ENCODE results near the gene COLQ.
"Not testable (repeated sequence)": the region's sequence is repeated elsewhere in the genome, so short reads cannot be mapped to it uniquely, and the experiment has no call there.

The COLQ gene

DNA sequence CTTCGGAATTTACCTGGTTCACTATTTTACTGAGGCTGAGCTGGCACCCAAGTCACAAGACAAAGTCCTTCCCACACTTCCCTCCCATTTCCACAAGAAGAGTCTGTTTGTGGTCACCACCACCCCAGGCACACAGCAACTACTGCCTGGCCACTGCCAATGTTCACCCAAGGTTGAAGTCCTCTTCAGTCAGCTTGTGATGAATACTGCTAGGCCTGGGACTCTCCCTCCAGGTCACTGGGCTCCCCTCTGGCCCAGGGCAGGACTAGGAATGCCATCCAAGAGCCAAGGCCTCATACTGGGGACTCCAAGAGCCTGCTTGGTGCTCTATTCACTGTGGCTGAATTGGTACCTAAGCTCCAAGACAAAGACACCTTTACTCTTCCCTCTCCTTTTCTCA is 30.4 kb upstream of the COLQ start:
- TF ChIP-seq, protein P1, sequence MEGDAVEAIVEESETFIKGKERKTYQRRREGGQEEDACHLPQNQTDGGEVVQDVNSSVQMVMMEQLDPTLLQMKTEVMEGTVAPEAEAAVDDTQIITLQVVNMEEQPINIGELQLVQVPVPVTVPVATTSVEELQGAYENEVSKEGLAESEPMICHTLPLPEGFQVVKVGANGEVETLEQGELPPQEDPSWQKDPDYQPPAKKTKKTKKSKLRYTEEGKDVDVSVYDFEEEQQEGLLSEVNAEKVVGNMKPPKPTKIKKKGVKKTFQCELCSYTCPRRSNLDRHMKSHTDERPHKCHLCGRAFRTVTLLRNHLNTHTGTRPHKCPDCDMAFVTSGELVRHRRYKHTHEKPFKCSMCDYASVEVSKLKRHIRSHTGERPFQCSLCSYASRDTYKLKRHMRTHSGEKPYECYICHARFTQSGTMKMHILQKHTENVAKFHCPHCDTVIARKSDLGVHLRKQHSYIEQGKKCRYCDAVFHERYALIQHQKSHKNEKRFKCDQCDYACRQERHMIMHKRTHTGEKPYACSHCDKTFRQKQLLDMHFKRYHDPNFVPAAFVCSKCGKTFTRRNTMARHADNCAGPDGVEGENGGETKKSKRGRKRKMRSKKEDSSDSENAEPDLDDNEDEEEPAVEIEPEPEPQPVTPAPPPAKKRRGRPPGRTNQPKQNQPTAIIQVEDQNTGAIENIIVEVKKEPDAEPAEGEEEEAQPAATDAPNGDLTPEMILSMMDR (conservative IDR thresholded peaks at IDR 0.05) = no peak
- no peak for TF ChIP-seq ZFX (IDR thresholded peaks at IDR 0.05)
- no peak overlapping the region for H3K27ac ChIP-seq

DNA sequence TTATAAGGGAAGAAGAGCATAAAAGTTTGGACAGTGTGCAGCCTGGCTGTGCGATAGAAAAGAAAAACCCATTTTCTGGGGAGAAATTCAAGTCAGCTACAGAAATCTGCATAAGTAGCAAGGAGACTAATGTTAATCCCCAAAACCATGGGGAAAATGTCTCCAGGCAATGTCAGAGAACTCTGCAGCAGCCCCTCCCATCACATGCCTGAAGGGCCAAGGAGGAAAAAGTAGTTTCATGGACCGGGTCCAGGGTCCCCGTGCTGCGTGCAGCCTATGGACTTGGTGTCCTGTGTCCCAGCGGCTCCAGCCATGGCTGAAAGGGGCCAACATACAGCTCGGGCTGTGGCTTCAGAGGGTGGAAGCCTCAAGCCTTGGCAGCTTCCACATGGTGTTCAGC is 28.3 kb upstream of the COLQ start:
- H3K27ac ChIP-seq = no peak overlapping the region
- no peak for TF ChIP-seq ZFX (IDR thresholded peaks at IDR 0.05)

DNA sequence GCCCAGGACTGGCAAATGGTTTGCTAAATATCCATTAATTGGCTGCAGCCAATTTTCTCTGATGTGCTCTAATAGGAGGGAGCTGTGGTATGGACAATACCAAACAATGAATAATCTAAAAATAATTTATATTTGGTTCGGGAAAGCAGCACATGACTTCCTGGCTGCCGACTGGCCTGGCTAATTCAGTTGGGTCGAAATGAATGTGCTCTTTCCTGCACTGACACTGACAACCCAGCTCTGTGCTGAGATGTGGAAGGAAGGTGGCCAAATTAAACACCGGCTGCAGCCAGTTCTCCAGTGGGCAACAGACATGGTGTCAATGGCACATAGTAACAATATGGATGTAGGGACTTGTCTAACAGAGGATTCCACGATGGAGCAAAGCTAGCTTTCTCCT is 21.1 kb upstream of the COLQ start:
- no peak overlapping the region for H3K27ac ChIP-seq
- TF ChIP-seq, protein P1 (conservative IDR thresholded peaks at IDR 0.05) = no peak
- no peak for TF ChIP-seq ZFX (IDR thresholded peaks at IDR 0.05)

DNA sequence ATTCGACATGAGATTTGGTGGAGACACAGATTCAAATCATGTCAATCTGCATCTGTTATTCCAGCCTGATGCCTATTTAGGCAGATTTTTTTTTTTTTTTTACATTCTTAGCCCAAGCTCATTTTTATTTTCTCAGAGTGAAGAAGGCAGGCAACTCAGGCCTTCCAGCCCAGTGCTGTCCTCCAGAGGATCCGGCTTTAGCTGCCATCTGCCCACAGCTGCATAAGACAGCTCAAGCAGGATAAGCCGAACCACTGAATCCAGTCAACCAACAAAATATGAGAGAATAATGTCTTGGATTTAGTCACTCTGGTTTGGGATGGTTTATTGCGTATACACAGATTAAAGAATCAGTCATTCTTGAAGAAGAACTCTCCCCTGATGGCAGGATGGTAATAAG is 19.9 kb upstream of the COLQ start:
- TF ChIP-seq, protein P1 (conservative IDR thresholded peaks at IDR 0.05) = no peak
- no peak for TF ChIP-seq ZFX (IDR thresholded peaks at IDR 0.05)
- H3K27ac ChIP-seq = no peak overlapping the region

DNA sequence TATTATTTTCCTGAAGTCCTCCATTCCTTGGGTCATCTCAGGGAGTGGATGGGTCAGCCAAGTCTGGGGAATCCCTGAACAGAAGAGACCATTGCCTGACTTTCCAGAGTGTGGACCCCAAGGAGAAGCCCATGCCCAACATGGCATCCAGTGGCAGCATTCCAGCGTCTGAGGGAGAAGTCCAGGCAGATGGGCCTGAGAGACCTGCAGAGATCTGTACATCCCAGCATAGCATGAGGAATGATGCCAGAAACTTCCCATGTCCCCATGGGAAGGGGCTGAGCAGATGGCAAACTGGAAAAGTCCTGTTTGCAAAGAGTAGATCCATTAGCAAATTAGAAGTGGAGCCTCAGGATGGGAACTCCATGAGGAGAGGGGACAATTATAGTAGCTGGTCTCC is 17.6 kb upstream of the COLQ start:
- H3K27ac ChIP-seq = no peak overlapping the region
- TF ChIP-seq, protein P1 (conservative IDR thresholded peaks at IDR 0.05) = no peak
- TF ChIP-seq ZFX (IDR thresholded peaks at IDR 0.05) = no peak

DNA sequence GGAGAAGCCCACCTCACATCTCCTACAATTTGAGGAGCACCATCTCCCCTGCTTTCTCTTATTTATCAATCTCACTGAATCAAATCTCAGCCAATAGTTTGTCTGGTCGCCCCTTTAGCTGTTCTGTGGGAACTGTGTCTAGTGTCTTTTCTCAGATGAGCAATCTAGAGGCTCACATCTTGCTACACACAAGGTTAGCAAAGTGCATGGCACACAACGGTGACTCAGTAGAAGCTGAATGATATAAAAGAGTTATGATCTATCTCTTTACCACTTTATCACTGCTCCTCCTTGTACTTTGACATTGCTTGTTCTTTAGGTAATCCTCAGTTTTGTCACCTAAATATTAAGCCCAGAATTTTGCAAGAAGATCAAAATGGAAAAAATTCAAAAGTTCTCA is 16.8 kb upstream of the COLQ start:
- TF ChIP-seq, protein P1 (conservative IDR thresholded peaks at IDR 0.05) = no peak
- no peak for TF ChIP-seq ZFX (IDR thresholded peaks at IDR 0.05)
- H3K27ac ChIP-seq = no peak overlapping the region

DNA sequence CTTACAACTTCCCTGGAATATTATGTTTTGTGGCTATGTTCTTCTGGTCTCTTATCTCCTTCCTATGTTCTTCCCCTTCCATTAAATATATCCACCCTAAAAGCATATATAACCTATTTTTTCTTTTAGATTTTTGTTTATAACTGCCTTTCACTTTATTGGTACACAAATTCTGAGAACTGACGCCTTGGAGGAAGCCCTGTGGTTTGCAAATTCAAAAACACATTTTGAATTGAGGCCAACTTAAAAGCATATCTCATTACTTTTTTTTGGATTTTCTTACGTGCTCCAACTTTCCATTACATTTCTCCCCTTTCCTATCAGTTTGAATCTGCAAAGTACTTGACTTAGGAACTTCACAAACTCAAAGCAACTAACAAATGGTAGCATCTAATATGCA is 15.3 kb upstream of the COLQ start:
- TF ChIP-seq, protein P1 (conservative IDR thresholded peaks at IDR 0.05) = no peak
- TF ChIP-seq ZFX (IDR thresholded peaks at IDR 0.05) = no peak
- H3K27ac ChIP-seq = no peak overlapping the region

DNA sequence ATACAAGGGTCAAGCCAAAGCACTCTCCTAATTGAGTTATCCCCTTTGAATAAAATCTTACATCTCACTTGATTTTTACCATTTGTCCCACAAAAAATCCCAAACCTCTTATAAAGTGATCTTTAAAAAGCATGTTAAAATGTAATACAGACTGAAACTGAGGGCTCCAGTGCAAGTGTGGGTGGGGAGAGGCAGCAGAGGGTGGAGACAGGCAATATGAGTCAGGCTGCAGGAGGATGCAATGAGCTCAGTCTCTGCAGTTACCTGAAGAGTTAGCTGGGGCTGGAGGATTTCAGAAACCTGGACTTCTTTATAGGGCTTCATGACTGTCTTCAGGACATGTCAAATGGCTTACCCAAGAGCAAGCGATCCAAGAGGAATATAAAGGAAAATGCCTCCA is 14.2 kb upstream of the COLQ start:
- TF ChIP-seq, protein P1 (conservative IDR thresholded peaks at IDR 0.05) = no peak
- no peak for TF ChIP-seq ZFX (IDR thresholded peaks at IDR 0.05)
- H3K27ac ChIP-seq = no peak overlapping the region

DNA sequence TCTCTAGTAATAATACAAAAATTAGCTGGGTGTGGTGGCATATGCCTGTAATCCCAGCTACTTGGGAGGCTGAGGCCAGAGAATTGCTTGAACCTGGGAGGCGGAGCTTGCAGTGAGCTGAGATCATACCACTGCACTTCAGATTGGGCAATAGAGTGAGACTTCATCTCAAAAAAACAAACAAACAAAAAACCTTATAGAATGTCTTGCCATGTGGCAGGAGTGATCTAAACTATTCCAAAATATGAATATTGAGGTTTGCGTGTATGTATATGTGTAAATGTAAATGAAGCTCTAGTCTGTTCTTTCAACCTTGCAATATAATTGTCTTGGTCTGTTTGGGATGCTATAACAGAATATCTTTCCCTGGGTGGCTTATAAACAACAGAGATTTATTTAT is 11.1 kb upstream of the COLQ start:
- H3K27ac ChIP-seq = not testable (repeated sequence)
